BLaER1 (cell line): Measurements from ENCODE around the gene YTHDF2.
"Not testable (repeated sequence)": the region's sequence is repeated elsewhere in the genome, so short reads cannot be mapped to it uniquely, and the experiment has no call there.

Experiments used
- H3K27ac ChIP-seq: shearing (Covaris generic); formaldehyde crosslinking; 2 replicates; pipeline ENCODE4 v1.8.1; 2022
- H3K27me3 ChIP-seq: shearing (Covaris generic); formaldehyde crosslinking; 2 replicates; pipeline ENCODE4 v1.8.1; 2022
- H3K36me3 ChIP-seq: shearing (Covaris generic); formaldehyde crosslinking; 2 replicates; pipeline ENCODE4 v1.8.1; 2022
- H3K4me1 ChIP-seq: shearing (Covaris generic); formaldehyde crosslinking; 2 replicates; pipeline ENCODE4 v1.8.1; 2022
- H3K4me2 ChIP-seq: shearing (Covaris generic); formaldehyde crosslinking; 2 replicates; pipeline ENCODE4 v1.8.1; 2022
- H3K4me3 ChIP-seq: shearing (Covaris generic); formaldehyde crosslinking; 2 replicates; pipeline ENCODE4 v1.8.1; 2022
- H3K9ac ChIP-seq: shearing (Covaris generic); formaldehyde crosslinking; 2 replicates; pipeline ENCODE4 v1.8.1; 2022
- H3K9me3 ChIP-seq: shearing (Covaris generic); formaldehyde crosslinking; 2 replicates; pipeline ENCODE4 v1.8.1; 2022
- H4K20me1 ChIP-seq: shearing (Covaris generic); formaldehyde crosslinking; 2 replicates; pipeline ENCODE4 v1.8.1; 2022
- Cebpa-rat ChIP-seq: shearing (Covaris generic); IDR thresholded peaks from 2 replicates; pipeline ENCODE4 v1.8.1; 2022

Gene YTHDF2

GRCh38 chr1:28756846-28757245 lies 20.1 kb downstream of the YTHDF2 start:
- Histone ChIP-seq H3K9me3 (no peaks in the 10 kb centered on the region), H3K4me3 (no peak overlapping the region), H3K27me3 (no peaks in the 10 kb centered on the region), H3K36me3 (peaks cover 99% of the 10 kb centered on the region), H3K4me1 (peaks cover 20% of the 10 kb centered on the region; the same call in 1 of the 2 replicates), H3K9ac (no peak overlapping the region), H3K27ac (no peak overlapping the region), H4K20me1 (peaks cover 100% of the 10 kb centered on the region), H3K4me2 (no peak overlapping the region)
- no peak for TF ChIP-seq Cebpa-rat

GRCh38 chr1:28758420-28758819 lies 21.7 kb downstream of the YTHDF2 start:
- Histone ChIP-seq H3K9ac (no peak overlapping the region), H3K4me2 (no peak overlapping the region), H3K27me3 (no peaks in the 10 kb centered on the region), H3K27ac (no peak overlapping the region), H3K36me3 (peaks cover 92% of the 10 kb centered on the region), H3K9me3 (no peaks in the 10 kb centered on the region), H3K4me1 (peaks cover 15% of the 10 kb centered on the region; the same call in 1 of the 2 replicates), H3K4me3 (no peak overlapping the region), H4K20me1 (peaks cover 100% of the 10 kb centered on the region)
- no peak for TF ChIP-seq Cebpa-rat

DNA sequence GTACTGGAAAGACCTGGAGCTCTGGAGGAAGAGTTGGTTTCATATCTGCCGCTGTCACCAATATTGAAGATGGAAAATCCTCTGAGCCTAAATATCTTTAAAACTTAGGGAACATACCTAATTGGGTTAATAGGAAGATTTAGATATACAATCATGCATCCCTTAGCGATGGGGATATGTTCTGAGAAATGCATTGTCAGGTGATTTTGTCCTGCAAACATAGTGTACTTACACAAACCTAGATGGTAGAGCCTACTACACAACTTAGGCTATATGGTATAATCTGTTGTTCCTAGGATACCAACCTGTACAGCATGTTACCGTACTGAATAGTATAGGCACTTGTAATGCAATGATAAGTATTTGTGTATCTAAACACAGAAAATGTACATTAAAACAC lies 22.5 kb downstream of the YTHDF2 start:
- H3K4me2 ChIP-seq, result no peak overlapping the region
- H3K4me3 ChIP-seq, result no peak overlapping the region
- no peak overlapping the region for H3K9ac ChIP-seq
- peaks cover 92% of the 10 kb centered on the region for H3K36me3 ChIP-seq
- H3K4me1 ChIP-seq, result peaks cover 14% of the 10 kb centered on the region; the same call in 1 of the 2 replicates
- H3K27me3 ChIP-seq, result no peaks in the 10 kb centered on the region
- no peaks in the 10 kb centered on the region for H3K9me3 ChIP-seq
- H3K27ac ChIP-seq, result no peak overlapping the region
- no peak for TF ChIP-seq Cebpa-rat
- peaks cover 100% of the 10 kb centered on the region for H4K20me1 ChIP-seq

- H3K27ac ChIP-seq, result no peak overlapping the region
Observed at GRCh38 chr1:28761189-28761588, 24.4 kb downstream of the YTHDF2 start.

DNA sequence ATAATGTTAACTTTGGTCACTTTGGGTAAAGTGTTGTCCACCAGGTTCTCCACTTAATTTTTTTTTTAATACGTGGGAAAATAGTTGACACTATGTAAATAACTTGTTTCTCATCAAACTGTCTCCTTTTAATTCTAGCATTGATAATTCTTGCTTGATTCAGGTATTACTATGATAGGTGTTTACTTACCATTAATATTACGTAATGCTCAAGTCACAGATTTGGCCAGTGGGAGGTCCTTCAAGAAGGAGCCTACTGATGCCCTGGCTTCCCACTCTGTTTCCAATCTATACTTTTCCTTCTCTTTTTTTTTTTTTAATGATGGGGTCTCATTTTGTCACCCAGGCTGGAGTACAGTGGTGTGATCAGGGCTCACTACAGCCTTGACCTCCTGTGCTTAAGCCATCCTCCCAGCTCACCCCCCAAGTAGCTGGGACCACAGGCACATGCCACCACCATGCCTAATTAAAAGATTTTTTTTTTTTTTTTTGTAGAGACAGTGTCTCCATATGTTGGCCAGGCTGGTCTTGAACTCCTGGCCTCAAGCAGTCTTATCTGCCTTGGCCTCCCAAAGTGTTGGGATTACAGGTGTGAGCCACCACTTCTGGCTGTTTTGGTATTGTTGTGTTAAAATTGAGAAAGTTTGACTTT lies 29.9 kb downstream of the YTHDF2 start:
- no peak for TF ChIP-seq Cebpa-rat
- Histone ChIP-seq H3K9ac (no peak overlapping the region), H4K20me1 (peaks cover 100% of the 10 kb centered on the region)

More at GRCh38 chr1:28761189-28761588, 24.4 kb downstream of the YTHDF2 start:
- H3K9ac ChIP-seq, result no peak overlapping the region
- no peaks in the 10 kb centered on the region for H3K9me3 ChIP-seq
- H3K36me3 ChIP-seq, result peaks cover 92% of the 10 kb centered on the region
- TF ChIP-seq Cebpa-rat, result no peak
- H3K27me3 ChIP-seq, result no peaks in the 10 kb centered on the region
- H3K4me1 ChIP-seq, result no peaks in the 10 kb centered on the region
- no peak overlapping the region for H3K4me3 ChIP-seq
- peaks cover 100% of the 10 kb centered on the region for H4K20me1 ChIP-seq
- no peak overlapping the region for H3K4me2 ChIP-seq

GRCh38 chr1:28770601-28771165 lies 33.9 kb downstream of the YTHDF2 start:
- no peaks in the 10 kb centered on the region for H3K9me3 ChIP-seq
- no peak for TF ChIP-seq Cebpa-rat
- no peak overlapping the region for H3K9ac ChIP-seq
- H3K27me3 ChIP-seq, result no peaks in the 10 kb centered on the region
- peaks cover 100% of the 10 kb centered on the region for H4K20me1 ChIP-seq
- peaks cover 9% of the 10 kb centered on the region for H3K4me1 ChIP-seq
- H3K36me3 ChIP-seq, result peaks cover 91% of the 10 kb centered on the region
- H3K4me3 ChIP-seq, result no peak overlapping the region
- no peak overlapping the region for H3K27ac ChIP-seq
- H3K4me2 ChIP-seq, result no peak overlapping the region

More for the DNA sequence above, 29.9 kb downstream of the YTHDF2 start:
- no peak overlapping the region for H3K4me3 ChIP-seq
- no peaks in the 10 kb centered on the region for H3K27me3 ChIP-seq
- H3K4me2 ChIP-seq, result no peak overlapping the region
- no peaks in the 10 kb centered on the region for H3K4me1 ChIP-seq
- H3K9me3 ChIP-seq, result no peaks in the 10 kb centered on the region
- H3K36me3 ChIP-seq, result peaks cover 87% of the 10 kb centered on the region
- no peak overlapping the region for H3K27ac ChIP-seq

DNA sequence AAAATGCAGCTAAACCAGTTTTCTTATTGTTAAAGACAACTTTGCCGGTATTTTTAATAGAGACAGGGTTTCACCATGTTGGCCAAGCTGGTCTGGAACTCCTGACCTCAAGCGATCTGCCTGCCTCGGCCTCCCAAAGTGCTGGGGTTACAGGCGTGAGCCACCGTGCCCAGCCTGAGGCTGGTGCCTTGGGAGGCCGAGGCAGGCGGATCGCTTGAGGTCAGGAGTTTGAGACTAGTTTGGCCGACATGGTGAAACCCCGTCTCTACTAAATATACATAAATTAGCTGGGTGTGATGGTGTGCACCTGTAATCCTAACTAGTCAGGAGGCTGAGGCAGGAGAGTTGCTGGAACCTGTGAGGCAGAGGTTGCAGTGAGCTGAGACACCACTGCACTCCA lies 35.2 kb downstream of the YTHDF2 start:
- H3K9me3 ChIP-seq, H3K4me2 ChIP-seq, H3K4me3 ChIP-seq, H3K27ac ChIP-seq, H3K9ac ChIP-seq, H3K4me1 ChIP-seq, H3K27me3 ChIP-seq: not testable (repeated sequence)
- Histone ChIP-seq H3K36me3 (peaks cover 86% of the 10 kb centered on the region), H4K20me1 (peaks cover 93% of the 10 kb centered on the region)

DNA sequence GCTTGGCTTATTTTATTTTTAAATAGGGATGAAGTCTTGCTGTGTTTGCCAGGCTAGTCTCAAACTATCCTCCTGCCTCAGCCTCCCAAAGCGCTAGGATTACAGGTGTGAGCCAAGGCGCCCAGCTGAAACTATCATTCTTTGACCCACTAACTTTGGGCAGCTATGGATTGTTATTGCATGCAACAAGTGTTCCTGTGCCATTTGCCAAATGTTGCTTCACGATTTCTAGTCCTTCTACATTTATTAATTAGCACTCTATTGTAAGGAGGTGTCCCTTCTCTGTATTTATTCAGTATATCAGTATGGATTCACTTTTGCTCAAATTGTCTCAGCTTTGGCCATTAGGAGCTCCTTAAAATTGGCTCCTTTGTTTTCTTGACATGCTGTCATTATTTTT lies 36.4 kb downstream of the YTHDF2 start:
- Histone ChIP-seq H4K20me1 (peaks cover 81% of the 10 kb centered on the region), H3K27me3 (no peaks in the 10 kb centered on the region), H3K4me3 (no peak overlapping the region), H3K9me3 (no peaks in the 10 kb centered on the region), H3K4me1 (peaks cover 9% of the 10 kb centered on the region), H3K4me2 (no peak overlapping the region), H3K9ac (no peak overlapping the region), H3K36me3 (peaks cover 75% of the 10 kb centered on the region), H3K27ac (no peak overlapping the region)
- TF ChIP-seq Cebpa-rat, result no peak

DNA sequence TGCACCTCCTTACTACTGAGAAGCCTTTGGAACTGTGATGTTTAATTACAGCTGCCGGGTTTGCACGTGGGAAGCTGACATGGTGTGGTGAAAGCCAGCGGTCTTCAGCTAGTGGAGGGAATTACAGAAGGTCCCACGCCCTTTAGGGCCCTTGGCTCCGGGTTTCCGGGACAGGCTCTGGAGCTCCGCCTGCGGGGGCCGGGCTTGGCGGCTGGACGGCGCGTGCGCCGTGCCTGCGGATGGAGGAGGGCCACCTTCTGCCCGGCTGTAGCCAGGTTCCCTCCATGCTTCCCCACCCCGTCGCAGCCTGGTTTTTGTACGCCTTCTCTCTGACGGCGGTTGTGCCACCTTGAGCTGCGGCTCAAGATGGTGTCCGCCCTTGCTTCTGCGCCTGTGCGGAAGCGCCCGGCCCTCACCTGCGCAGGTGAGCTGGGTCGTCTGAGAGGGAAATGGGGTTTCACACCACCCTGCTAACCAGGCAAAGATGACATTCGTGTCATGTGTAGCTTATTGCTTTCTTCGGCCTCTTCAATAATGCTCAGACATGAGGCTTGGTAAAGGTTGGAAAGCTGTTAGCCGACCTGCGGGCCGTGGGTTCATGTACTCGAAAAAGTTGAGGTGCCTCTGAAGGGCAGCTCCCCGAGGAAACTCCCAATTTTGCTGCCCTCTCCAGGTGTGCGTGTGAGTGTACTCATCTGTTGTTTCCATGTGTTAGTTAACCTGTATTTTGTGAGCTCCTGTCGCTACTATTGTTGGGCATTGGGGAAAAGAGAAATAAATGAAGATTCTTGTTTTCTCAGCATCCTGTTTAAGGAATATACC lies 38.6 kb downstream of the YTHDF2 start:
- H3K27ac ChIP-seq, result no peak overlapping the region
- no peaks in the 10 kb centered on the region for H3K27me3 ChIP-seq
- H3K9me3 ChIP-seq, result no peaks in the 10 kb centered on the region
- 0 out of 2 replicates have a peak overlapping the region, but pooled peaks have one; percentile 34 for H3K4me3 ChIP-seq
- H3K36me3 ChIP-seq, result peaks cover 58% of the 10 kb centered on the region
- H3K9ac ChIP-seq, result no peak overlapping the region
- H3K4me1 ChIP-seq, result peaks cover 15% of the 10 kb centered on the region
- H4K20me1 ChIP-seq, result peaks cover 59% of the 10 kb centered on the region
- H3K4me2 ChIP-seq, result peak overlapping the region; percentile 21; the same call in 1 of the 2 replicates
- no peak for TF ChIP-seq Cebpa-rat

- H3K27me3 ChIP-seq, result no peaks in the 10 kb centered on the region
- no peak for TF ChIP-seq Cebpa-rat
- H3K4me2 ChIP-seq, result no peak overlapping the region
- H3K4me1 ChIP-seq, result peaks cover 15% of the 10 kb centered on the region
- peaks cover 49% of the 10 kb centered on the region for H4K20me1 ChIP-seq
- H3K9me3 ChIP-seq, result no peaks in the 10 kb centered on the region
- no peak overlapping the region for H3K4me3 ChIP-seq
- no peak overlapping the region for H3K9ac ChIP-seq
- H3K27ac ChIP-seq, result no peak overlapping the region
- H3K36me3 ChIP-seq, result peaks cover 48% of the 10 kb centered on the region
Observed at GRCh38 chr1:28776341-28776740, 39.6 kb downstream of the YTHDF2 start.
